AG04449 (cell line): ENCODE measurements around the gene P4HB.
A peak's percentile ranks its signal among the peaks of the same experiment; 100 is the strongest.

Source experiments
- CTCF ChIA-PET: fragments of 350-600 bp; formaldehyde crosslinking; extraction: SDS; loops from one replicate; lab custom pipeline; 2021; ENCODE audit warnings: antibody characterized with exemption; lab: Yijun Ruan, JAX
- POLR2A ChIA-PET: fragments of 400-600, 350-600 bp; formaldehyde crosslinking; extraction: SDS; loops from one replicate; lab custom pipeline; 2020; ENCODE audit warnings: antibody characterized with exemption, inconsistent platforms; lab: Yijun Ruan, JAX
- DNase-seq: peaks from one replicate; pipeline ENCODE4 v3.0.0-alpha.2; 2010; ENCODE audit warnings: low read depth, low spot score
- H3K4me3 ChIP-seq: 2 replicates; pipeline ENCODE4 v1.5.1; 2011; ENCODE audit warnings: low read depth, mild to moderate bottlenecking, control low read depth, low read length
- CTCF ChIP-seq: IDR thresholded peaks from one replicate; pipeline ENCODE4 v1.5.1; 2011; ENCODE audit warnings: mild to moderate bottlenecking, moderate library complexity, low read length, control low read depth, inconsistent platforms; ENCODE audit not compliant: insufficient read depth; ENCODE audit errors: missing control alignments

Gene P4HB

GRCh38 chr17:81859906-81860755 is at the start of gene P4HB:
TSS of gene P4HB (minus strand) at chr17:81860535. CDS start at chr17:81860471, 64 bp downstream.
- peak within 1 kb of the TSS; percentile 93 for H3K4me3 ChIP-seq
- TF ChIP-seq CTCF: no peak
- ChIA-PET POLR2A (interaction anchor here (0.7 to 1.6 kb wide), 10 partner anchors 9 to 176 kb away, joined by 3 to 28 read pairs (median 4); partner anchors contain the start of genes ARHGDIA, ARL16 and HGS), CTCF (interaction anchor here (1.0 to 1.9 kb wide), 5 partner anchors 9 to 129 kb away, joined by 3 to 5 read pairs (median 5); no protein-coding TSS in a partner anchor)
- DNase-seq: no peak

- ChIA-PET POLR2A (no interaction called here), CTCF (interaction anchor here (1.1 kb wide), 1 partner anchor 20 kb away, joined by 5 read pairs; no protein-coding TSS in a partner anchor)
- DNase-seq: no peak
- H3K4me3 ChIP-seq: no peak overlapping the region
- TF ChIP-seq CTCF: no peak
Measured at GRCh38 chr17:81909231-81909630, 48.9 kb upstream of the P4HB start.

GRCh38 chr17:81908793-81909192 is 48.5 kb upstream of the P4HB start:
- no peak for DNase-seq
- H3K4me3 ChIP-seq: no peak overlapping the region
- ChIA-PET POLR2A (no interaction called here), CTCF (no interaction called here)
- no peak for TF ChIP-seq CTCF

GRCh38 chr17:81907219-81908145 is 47.1 kb upstream of the P4HB start:
- no peak for DNase-seq
- no peak overlapping the region for H3K4me3 ChIP-seq
- POLR2A ChIA-PET: no interaction called here
- CTCF ChIA-PET: no interaction called here
- no peak for TF ChIP-seq CTCF

- ChIA-PET CTCF (no interaction called here), POLR2A (no interaction called here)
- TF ChIP-seq CTCF: no peak
Measured at GRCh38 chr17:81906476-81907218, 46.3 kb upstream of the P4HB start.

More at GRCh38 chr17:81906476-81907218, 46.3 kb upstream of the P4HB start:
- no peak overlapping the region for H3K4me3 ChIP-seq
- DNase-seq: no peak
